HepG2 (cell line): ENCODE measurements around the gene CDK2AP2. TPM values are rescaled to one million over a fixed set of nuclear protein-coding genes. Genes with fewer than 3 reads are reported as not detected.

Experiments used
- AFF4 ChIP-seq: sonication (generic); formaldehyde crosslinking; IDR thresholded peaks from 2 replicates; pipeline ENCODE4 v1.4.0; 2020; ENCODE audit warnings: missing genetic modification reagents
- CAMTA2 ChIP-seq: sonication (generic); formaldehyde crosslinking; IDR thresholded peaks from 2 replicates; pipeline ENCODE4 v1.4.0; 2020; ENCODE audit warnings: mild to moderate bottlenecking, missing genetic modification reagents, borderline replicate concordance
- CSRNP2 ChIP-seq: sonication (generic); formaldehyde crosslinking; conservative IDR thresholded peaks from 2 replicates; pipeline ENCODE4 v1.8.0; 2022; ENCODE audit warnings: low read depth, missing genetic modification reagents
- DNMT3B ChIP-seq: conservative IDR thresholded peaks from 2 replicates; pipeline ENCODE4 v1.6.1; 2016; ENCODE audit warnings: missing biosample characterization, control low read depth
- HDAC1 ChIP-seq: sonication (generic); formaldehyde crosslinking; IDR thresholded peaks from 2 replicates; pipeline ENCODE4 v1.5.1; 2020; ENCODE audit warnings: mild to moderate bottlenecking, missing genetic modification reagents
- KLF15 ChIP-seq: sonication (generic); formaldehyde crosslinking; IDR thresholded peaks from 2 replicates; pipeline ENCODE4 v1.8.1; 2023; ENCODE audit warnings: borderline replicate concordance, mild to moderate bottlenecking, inconsistent platforms, missing genetic modification reagents, mixed read lengths
- MTF1 ChIP-seq: sonication (generic); formaldehyde crosslinking; IDR thresholded peaks from 2 replicates; pipeline ENCODE4 v1.5.0; 2020; ENCODE audit warnings: missing genetic modification reagents
- NKX3-1 ChIP-seq: sonication (generic); formaldehyde crosslinking; IDR thresholded peaks from 2 replicates; pipeline ENCODE4 v1.5.0; 2020; ENCODE audit warnings: missing genetic modification reagents
- REST ChIP-seq, 2 experiments: IDR thresholded peaks; 2 replicates each; pipeline ENCODE4 v1.6.1; 2011 to 2012; ENCODE audit warnings: low read length in 2 of 2, borderline replicate concordance in 1 of 2, low read depth in 1 of 2, mild to moderate bottlenecking in 1 of 2, moderate library complexity in 1 of 2
- RFXANK ChIP-seq: IDR thresholded peaks from 2 replicates; pipeline ENCODE4 v1.6.1; 2016
- RNF219 ChIP-seq: sonication (generic); formaldehyde crosslinking; IDR thresholded peaks from 2 replicates; pipeline ENCODE4 v1.5.0; 2020; ENCODE audit warnings: mild to moderate bottlenecking, missing genetic modification reagents
- SRSF9 ChIP-seq: fragments of 200-400 bp; formaldehyde crosslinking; IDR thresholded peaks from 2 replicates; pipeline ENCODE4 v1.6.1; 2018; ENCODE audit warnings: borderline replicate concordance, mild to moderate bottlenecking, low read depth, low read length; ENCODE audit not compliant: insufficient read depth, poor library complexity, severe bottlenecking
- ZNF367 ChIP-seq: sonication (generic); formaldehyde crosslinking; IDR thresholded peaks from 2 replicates; pipeline ENCODE4 v1.4.0; 2020; ENCODE audit warnings: missing genetic modification reagents, borderline replicate concordance
- ZNF383 ChIP-seq: sonication (generic); formaldehyde crosslinking; IDR thresholded peaks from 2 replicates; pipeline ENCODE4 v1.4.0; 2020; ENCODE audit warnings: missing genetic modification reagents, mild to moderate bottlenecking, borderline replicate concordance
- ZNF597 ChIP-seq: sonication (generic); formaldehyde crosslinking; IDR thresholded peaks from 2 replicates; pipeline ENCODE4 v1.5.0; 2020; ENCODE audit warnings: missing genetic modification reagents
- ZNF703 ChIP-seq: sonication (generic); formaldehyde crosslinking; IDR thresholded peaks from 2 replicates; pipeline ENCODE4 v1.5.1; 2020; ENCODE audit warnings: missing genetic modification reagents, mild to moderate bottlenecking, moderate library complexity, borderline replicate concordance
- polyA plus RNA-seq, 8 experiments: library from polyadenylated mRNA; depleted of rRNA in 3 of 8; stranded (reverse) in 7 of 8; unstranded in 1 of 8; fragments of >200 nt; fragmentation: Illumina TruSeq in 4 of 8; extraction: Trizol in 4 of 8; gene quantifications; 2 replicates each; pipeline versions ENCODE4 v1.2.1 to v1.2.3, GENCODE V29; 2011 to 2016; ENCODE audit warnings: low read depth in 4 of 8, missing spikeins in 1 of 8, mixed read lengths in 1 of 8; ENCODE audit not compliant: insufficient read depth in 1 of 8
- total RNA-seq, 5 experiments: library from RNA; depleted of rRNA; stranded (reverse); fragments of >200 nt; fragmentation: Illumina TruSeq; extraction: Trizol; gene quantifications; 2 replicates each; pipeline ENCODE4 v1.2.3, GENCODE V29; 2016; ENCODE audit warnings: low read depth in 1 of 5

Gene CDK2AP2
- total and polyA plus RNA-seq, 2 of the 13 experiments (the other 11 are each of a cell fraction or from before 2014, with no cell fraction given) = 15.0 to 23.2 TPM

GRCh38 chr11:67507864-67508485, at the start of gene CDK2AP2 (continued):
- TF ChIP-seq DNMT3B (CRISPR knock-in tag) (no peak), NKX3-1 (CRISPR knock-in tag) (0 out of 2 replicates have a peak, but pooled peaks have one; percentile 34), RNF219 (no peak), HDAC1 (CRISPR knock-in tag) (no peak; the same call in 1 of the 2 replicates), AFF4 (CRISPR knock-in tag) (no peak), ZNF367 (no peak), KLF15 (CRISPR knock-in tag) (peak; percentile 96; the same call in 1 of the 2 replicates), ZNF703 (CRISPR knock-in tag) (no peak; the same call in 1 of the 2 replicates), CAMTA2 (CRISPR knock-in tag) (0 out of 2 replicates have a peak, but pooled peaks have one; percentile 23), RFXANK (no peak), CSRNP2 (CRISPR knock-in tag) (no peak), SRSF9 (no peak), REST (IDR thresholded peaks at IDR 0.05; ENCODE audit: borderline replicate concordance in 1 of 2, low read depth in 1 of 2, low read length in 2 of 2) (no peak), ZNF597 (no peak), MTF1 (CRISPR knock-in tag) (no peak), ZNF383 (CRISPR knock-in tag) (no peak)
